Liver (tissue), 3 donors: Measurements from ENCODE around the gene ATP13A5.

Experiments used
- CTCF ChIP-seq: fragments of 150-350 bp; IDR thresholded peaks from 2 replicates; pipeline ENCODE4 v1.5.1; 2017; ENCODE audit warnings: improper control_type of control experiment, low read depth, low read length; ENCODE audit not compliant: missing input control
- EGR1 ChIP-seq, 2 donors: IDR thresholded peaks; 2 replicates each; pipeline ENCODE4 v1.6.1; 2016 to 2018; ENCODE audit warnings: antibody characterized with exemption in 2 of 2, low read depth in 2 of 2
- GABPA ChIP-seq, 2 donors: IDR thresholded peaks in 1 of 2; conservative IDR thresholded peaks in 1 of 2; 2 replicates each; pipeline ENCODE4 v1.6.1; 2016; ENCODE audit warnings: antibody characterized with exemption in 2 of 2, mild to moderate bottlenecking in 1 of 2, moderate library complexity in 1 of 2
- HNF4G ChIP-seq: IDR thresholded peaks from 2 replicates; pipeline ENCODE4 v1.6.1; 2016; ENCODE audit warnings: antibody characterized with exemption
- JUND ChIP-seq, 2 donors: IDR thresholded peaks; 2 replicates each; pipeline ENCODE4 v1.6.1; 2016; ENCODE audit warnings: antibody characterized with exemption in 2 of 2
- NR2F2 ChIP-seq: IDR thresholded peaks from 2 replicates; pipeline ENCODE4 v1.6.1; 2016; ENCODE audit warnings: antibody characterized with exemption
- RAD21 ChIP-seq, 2 donors: IDR thresholded peaks; 2 replicates each; pipeline ENCODE4 v1.6.1; 2016; ENCODE audit warnings: antibody characterized with exemption in 2 of 2, mild to moderate bottlenecking in 2 of 2
- REST ChIP-seq: IDR thresholded peaks from 2 replicates; pipeline ENCODE4 v1.6.1; 2016; ENCODE audit warnings: antibody characterized with exemption, mild to moderate bottlenecking
- SP1 ChIP-seq: IDR thresholded peaks from 2 replicates; pipeline ENCODE4 v1.6.1; 2018; ENCODE audit warnings: antibody characterized with exemption, mild to moderate bottlenecking
- TAF1 ChIP-seq: conservative IDR thresholded peaks from 2 replicates; pipeline ENCODE4 v1.6.1; 2016; ENCODE audit warnings: antibody characterized with exemption, mild to moderate bottlenecking
- ZBTB33 ChIP-seq: IDR thresholded peaks from 2 replicates; pipeline ENCODE4 v1.6.1; 2016; ENCODE audit warnings: antibody characterized with exemption
- TF ChIP-seq, protein P1 (sequence below): IDR thresholded peaks from 2 replicates; pipeline ENCODE4 v1.6.1; 2016; ENCODE audit warnings: antibody characterized with exemption
- TF ChIP-seq, protein P2 (sequence below): IDR thresholded peaks from 2 replicates; pipeline ENCODE4 v1.6.1; 2016; ENCODE audit warnings: antibody characterized with exemption
- donor health status: healthy.
- donor health status: healthy.

- TF ChIP-seq CTCF, result no peak
- TF ChIP-seq JUND (IDR thresholded peaks at IDR 0.05), result no peak
- no peak for TF ChIP-seq ZBTB33
- TF ChIP-seq TAF1, result no peak
- TF ChIP-seq REST, result no peak
- no peak for TF ChIP-seq NR2F2
- TF ChIP-seq, protein P1, sequence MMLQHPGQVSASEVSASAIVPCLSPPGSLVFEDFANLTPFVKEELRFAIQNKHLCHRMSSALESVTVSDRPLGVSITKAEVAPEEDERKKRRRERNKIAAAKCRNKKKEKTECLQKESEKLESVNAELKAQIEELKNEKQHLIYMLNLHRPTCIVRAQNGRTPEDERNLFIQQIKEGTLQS, result no peak
- TF ChIP-seq, protein P2, sequence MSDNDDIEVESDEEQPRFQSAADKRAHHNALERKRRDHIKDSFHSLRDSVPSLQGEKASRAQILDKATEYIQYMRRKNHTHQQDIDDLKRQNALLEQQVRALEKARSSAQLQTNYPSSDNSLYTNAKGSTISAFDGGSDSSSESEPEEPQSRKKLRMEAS, result no peak
- no peak for TF ChIP-seq SP1
- TF ChIP-seq GABPA (IDR thresholded peaks at IDR 0.05 in 1 of 2, conservative IDR thresholded peaks at IDR 0.05 in 1 of 2), result no peak
- TF ChIP-seq EGR1 (IDR thresholded peaks at IDR 0.05; ENCODE audit: low read depth in 2 of 2), result no peak
- TF ChIP-seq HNF4G, result no peak
- TF ChIP-seq RAD21 (IDR thresholded peaks at IDR 0.05), result no peak
These were observed 21.8 kb upstream of the ATP13A5 start for GRCh38 chr3:193400304-193400703.
